HCT116 (cell line): ENCODE results near the gene TAPT1. TPM values are rescaled to one million over a fixed set of nuclear protein-coding genes. Genes with fewer than 3 reads are reported as not detected.

ENCODE experiments used
- ATAC-seq: fragments of 200-7000 bp; cut with Tn5 transposase; 2 replicates; pipeline ENCODE4 v1.9.1; 2020; ENCODE audit warnings: mild to moderate bottlenecking, moderate library complexity
- BruUV-seq: library from RNA; stranded (reverse); fragments of 400-500 nt; replicated peaks from 2 replicates; lab custom pipeline; 2021; lab: Mats Ljungman, UMichigan
- CTCF ChIA-PET: fragments of 300-600 bp; sonication (Branson Sonifier 250); formaldehyde crosslinking; loops from one replicate; lab custom pipeline; 2021; ENCODE audit warnings: antibody characterized with exemption; lab: Charles Lee
- POLR2A ChIA-PET: fragments of 300-600, 350-600 bp; sonication (Branson Sonifier 250); formaldehyde crosslinking; loops from one replicate; lab custom pipeline; 2021; ENCODE audit warnings: antibody characterized with exemption; lab: Charles Lee
- RAD21 ChIA-PET, 2 experiments: fragments of 300-600 bp; sonication (Branson Sonifier 250); formaldehyde crosslinking; loops; one replicate each; lab custom pipeline; 2023; ENCODE audit warnings: low total read pairs in 2 of 2; ENCODE audit not compliant: uncharacterized antibody in 2 of 2, unreplicated experiment in 2 of 2, low non-redundant PET in 1 of 2; lab: Charles Lee
- DNase-seq: peaks from one replicate; pipeline ENCODE4 v3.0.0-alpha.2; 2010; ENCODE audit warnings: low read depth, low spot score
- H2AFZ ChIP-seq: fragments of 200-600 bp; shearing (Covaris generic), sonication (generic); 2 replicates; pipeline ENCODE4 v1.6.1; 2017; ENCODE audit warnings: low read depth, mixed run types, mixed read lengths, antibody characterized with exemption, low read length; ENCODE audit not compliant: poor library complexity, severe bottlenecking
- H3K27ac ChIP-seq: 2 replicates; pipeline ENCODE4 v1.5.1; 2012; ENCODE audit warnings: low read depth, low read length
- H3K27me3 ChIP-seq: fragments of 200-600 bp; sonication (generic); 2 replicates; pipeline ENCODE4 v1.6.1; 2016; ENCODE audit warnings: mixed run types, low read length, mixed read lengths; ENCODE audit not compliant: insufficient read depth
- H3K36me3 ChIP-seq, 2 experiments: fragments of 200-500 bp in 1 of 2; fragments of 200-600 bp in 1 of 2; sonication (Bioruptor generic) in 1 of 2; sonication (generic) in 1 of 2; 2 replicates each; pipeline versions ENCODE4 v1.5.1 to v1.6.1; 2014 to 2016; ENCODE audit warnings: low read length in 2 of 2, inconsistent platforms in 1 of 2, mixed read lengths in 1 of 2, mixed run types in 1 of 2; ENCODE audit not compliant: insufficient read depth in 2 of 2, control insufficient read depth in 1 of 2
- H3K4me1 ChIP-seq, 2 experiments: fragments of 200-600 bp in 1 of 2; sonication (generic) in 1 of 2; 2 replicates each; pipeline versions ENCODE4 v1.5.1 to v1.6.1; 2012 to 2017; ENCODE audit warnings: low read length in 2 of 2, inconsistent platforms in 1 of 2, mild to moderate bottlenecking in 1 of 2, mixed read lengths in 1 of 2, mixed run types in 1 of 2, moderate library complexity in 1 of 2; ENCODE audit not compliant: insufficient read depth in 2 of 2, control insufficient read depth in 1 of 2
- H3K4me2 ChIP-seq: fragments of 200-600 bp; sonication (generic); 2 replicates; pipeline ENCODE4 v1.6.1; 2017; ENCODE audit warnings: mixed run types, low read length, mixed read lengths
- H3K4me3 ChIP-seq, 2 experiments: fragments of 200-600 bp in 1 of 2; sonication (generic) in 1 of 2; replicated peaks in 1 of 2; 2 replicates each; pipeline ENCODE4 v1.5.1; 2011 to 2016; ENCODE audit warnings: low read length in 2 of 2, control low read depth in 1 of 2, low read depth in 1 of 2, mild to moderate bottlenecking in 1 of 2, mixed read lengths in 1 of 2, mixed run types in 1 of 2
- H3K79me2 ChIP-seq: fragments of 200-600 bp; sonication (generic); 2 replicates; pipeline ENCODE4 v1.6.1; 2017; ENCODE audit warnings: mild to moderate bottlenecking, mixed run types, low read length, moderate library complexity, mixed read lengths; ENCODE audit not compliant: insufficient read depth
- H3K9ac ChIP-seq: fragments of 200-600 bp; sonication (generic); 2 replicates; pipeline ENCODE4 v1.6.1; 2016; ENCODE audit warnings: low read length, mixed read lengths
- H3K9me2 ChIP-seq: fragments of 200-600 bp; sonication (generic), shearing (Covaris generic); 2 replicates; pipeline ENCODE4 v1.6.1; 2017; ENCODE audit warnings: mixed run types, mild to moderate bottlenecking, moderate library complexity; ENCODE audit not compliant: insufficient read depth
- H3K9me3 ChIP-seq, 2 experiments: fragments of 200-500 bp in 1 of 2; fragments of 200-600 bp in 1 of 2; sonication (Bioruptor generic) in 1 of 2; sonication (generic) in 1 of 2; 2 replicates each; pipeline ENCODE4 v1.6.1; 2014 to 2017; ENCODE audit warnings: low read length in 2 of 2, mixed read lengths in 2 of 2, inconsistent platforms in 1 of 2, low read depth in 1 of 2, mild to moderate bottlenecking in 1 of 2, mixed run types in 1 of 2, moderate library complexity in 1 of 2; ENCODE audit not compliant: control insufficient read depth in 1 of 2, insufficient read depth in 1 of 2
- H4K20me1 ChIP-seq: fragments of 200-600 bp; sonication (generic), shearing (Covaris generic); 2 replicates; pipeline ENCODE4 v1.6.1; 2017; ENCODE audit warnings: mixed run types, mild to moderate bottlenecking, moderate library complexity; ENCODE audit not compliant: insufficient read depth
- CBX3 ChIP-seq: IDR thresholded peaks from 2 replicates; pipeline ENCODE4 v1.6.1; 2012; ENCODE audit warnings: low read depth
- EGR1 ChIP-seq: IDR thresholded peaks from 2 replicates; pipeline ENCODE4 v1.6.1; 2012; ENCODE audit warnings: low read depth
- EZH2 ChIP-seq: fragments of 200-600 bp; sonication (generic); IDR thresholded peaks from 2 replicates; pipeline ENCODE4 v1.6.1; 2017; ENCODE audit warnings: antibody characterized with exemption, mixed run types
- EZH2phosphoT487 ChIP-seq: fragments of 200-600 bp; IDR thresholded peaks from 2 replicates; pipeline ENCODE4 v1.6.1; 2018; ENCODE audit warnings: antibody characterized with exemption, borderline replicate concordance
- FOSL1 ChIP-seq: IDR thresholded peaks from 2 replicates; pipeline ENCODE4 v1.6.1; 2012; ENCODE audit warnings: low read depth
- JUND ChIP-seq: IDR thresholded peaks from 2 replicates; pipeline ENCODE4 v1.6.1; 2012
- POLR2A ChIP-seq: IDR thresholded peaks from 2 replicates; pipeline ENCODE4 v1.7.0; 2011; ENCODE audit warnings: borderline replicate concordance; ENCODE audit not compliant: insufficient read depth, insufficient read length; ENCODE audit errors: extremely low read depth
- RAD21 ChIP-seq: IDR thresholded peaks from 2 replicates; pipeline ENCODE4 v1.6.1; 2012; ENCODE audit warnings: low read depth, mild to moderate bottlenecking
- SIN3A ChIP-seq: IDR thresholded peaks from 2 replicates; pipeline ENCODE4 v1.6.1; 2012; ENCODE audit warnings: low read depth
- YY1 ChIP-seq: IDR thresholded peaks from 2 replicates; pipeline ENCODE4 v1.6.1; 2011; ENCODE audit warnings: low read length, low read depth, moderate library complexity, mild to moderate bottlenecking; ENCODE audit not compliant: insufficient replicate concordance; ENCODE audit errors: extremely low read depth
- ZFX ChIP-seq: fragments of 450-650 bp; IDR thresholded peaks from 2 replicates; pipeline ENCODE4 v1.6.1; 2017
- ZNF274 ChIP-seq: fragments of 200-500 bp; sonication (Bioruptor generic); IDR thresholded peaks from 2 replicates; pipeline ENCODE4 v1.6.1; 2014; ENCODE audit warnings: mild to moderate bottlenecking, low read depth, low read length, inconsistent platforms
- intact Hi-C: fragments of 100-400 bp; cut with micrococcal nuclease; formaldehyde crosslinking; loops from 2 replicates; pipeline ENCODE4 v1.10.0; 2022
- total RNA-seq: library from RNA; stranded (reverse); gene quantifications from one replicate; pipeline ENCODE4 v1.2.1, GENCODE V29; 2021; ENCODE audit not compliant: unreplicated experiment
- TF ChIP-seq, protein P1 (sequence below): IDR thresholded peaks from 2 replicates; pipeline ENCODE4 v1.6.1; 2011; ENCODE audit warnings: mild to moderate bottlenecking, low read length, moderate library complexity; ENCODE audit not compliant: insufficient replicate concordance; ENCODE audit errors: extremely low read depth
- TF ChIP-seq, protein P2 (sequence below), 3 experiments: fragments of 200-600 bp in 1 of 3; sonication (generic) in 1 of 3; IDR thresholded peaks in 2 of 3; conservative IDR thresholded peaks in 1 of 3; 2 replicates each; pipeline ENCODE4 v1.5.1; 2012 to 2017; ENCODE audit warnings: low read depth in 2 of 3, low read length in 2 of 3, antibody characterized with exemption in 1 of 3, borderline replicate concordance in 1 of 3, control low read depth in 1 of 3, mild to moderate bottlenecking in 1 of 3, mixed read lengths in 1 of 3, mixed run types in 1 of 3, moderate library complexity in 1 of 3; ENCODE audit not compliant: insufficient read depth in 1 of 3
- TF ChIP-seq, protein P3 (sequence below): IDR thresholded peaks from 2 replicates; pipeline ENCODE4 v1.6.1; 2012
- TF ChIP-seq, protein P4 (sequence below): IDR thresholded peaks from 2 replicates; pipeline ENCODE4 v1.6.1; 2012; ENCODE audit warnings: low read depth

TAPT1 gene
- total RNA-seq, 1 experiment from 2014 or later: 11.7 TPM

DNA sequence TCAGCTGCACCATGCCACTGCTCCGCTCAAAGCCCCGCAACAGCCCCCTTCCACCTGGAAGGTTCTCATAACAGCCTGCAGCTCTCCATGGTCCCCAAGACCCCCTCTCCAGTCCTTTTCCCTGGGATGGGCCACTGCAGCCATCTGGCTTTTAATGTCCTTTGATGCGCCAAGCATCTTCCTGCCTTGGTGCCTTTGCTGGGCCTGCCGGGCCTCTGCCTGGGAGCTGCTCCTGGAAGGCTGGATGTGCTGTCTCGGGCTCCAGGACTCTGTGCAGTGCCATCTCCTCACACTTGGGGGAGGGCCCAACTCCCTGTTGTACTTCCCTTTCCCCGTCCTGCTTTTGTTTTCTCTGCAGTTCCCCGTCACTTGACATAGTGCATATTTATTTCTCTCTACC, 60.3 kb downstream of the TAPT1 start:
- Histone ChIP-seq H3K27ac (no peak overlapping the region), H3K27me3 (no peaks in the 10 kb centered on the region), H3K9ac (no peak overlapping the region), H3K79me2 (no peaks in the 10 kb centered on the region), H2AFZ (no peak overlapping the region), H3K4me1 (no peaks in the 10 kb centered on the region), H3K36me3 (no peaks in the 10 kb centered on the region), H4K20me1 (no peaks in the 10 kb centered on the region), H3K9me2 (no peaks in the 10 kb centered on the region), H3K4me2 (no peak overlapping the region), H3K9me3 (no peaks in the 10 kb centered on the region), H3K4me3 (no peak overlapping the region)
- RAD21 ChIA-PET: no interaction called here
- no peak for DNase-seq
- intact Hi-C loops: no loop called here
- TF ChIP-seq SIN3A: no peak
- no peak for TF ChIP-seq CBX3
- TF ChIP-seq ZFX: no peak
- no peak for TF ChIP-seq EGR1
- TF ChIP-seq FOSL1: no peak
- no peak for TF ChIP-seq EZH2
- no peak for TF ChIP-seq ZNF274
- TF ChIP-seq, protein P1, sequence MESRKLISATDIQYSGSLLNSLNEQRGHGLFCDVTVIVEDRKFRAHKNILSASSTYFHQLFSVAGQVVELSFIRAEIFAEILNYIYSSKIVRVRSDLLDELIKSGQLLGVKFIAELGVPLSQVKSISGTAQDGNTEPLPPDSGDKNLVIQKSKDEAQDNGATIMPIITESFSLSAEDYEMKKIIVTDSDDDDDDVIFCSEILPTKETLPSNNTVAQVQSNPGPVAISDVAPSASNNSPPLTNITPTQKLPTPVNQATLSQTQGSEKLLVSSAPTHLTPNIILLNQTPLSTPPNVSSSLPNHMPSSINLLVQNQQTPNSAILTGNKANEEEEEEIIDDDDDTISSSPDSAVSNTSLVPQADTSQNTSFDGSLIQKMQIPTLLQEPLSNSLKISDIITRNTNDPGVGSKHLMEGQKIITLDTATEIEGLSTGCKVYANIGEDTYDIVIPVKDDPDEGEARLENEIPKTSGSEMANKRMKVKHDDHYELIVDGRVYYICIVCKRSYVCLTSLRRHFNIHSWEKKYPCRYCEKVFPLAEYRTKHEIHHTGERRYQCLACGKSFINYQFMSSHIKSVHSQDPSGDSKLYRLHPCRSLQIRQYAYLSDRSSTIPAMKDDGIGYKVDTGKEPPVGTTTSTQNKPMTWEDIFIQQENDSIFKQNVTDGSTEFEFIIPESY: no peak
- no peak for TF ChIP-seq JUND
- no peak for TF ChIP-seq RAD21
- TF ChIP-seq POLR2A: no peak
- TF ChIP-seq, protein P2, sequence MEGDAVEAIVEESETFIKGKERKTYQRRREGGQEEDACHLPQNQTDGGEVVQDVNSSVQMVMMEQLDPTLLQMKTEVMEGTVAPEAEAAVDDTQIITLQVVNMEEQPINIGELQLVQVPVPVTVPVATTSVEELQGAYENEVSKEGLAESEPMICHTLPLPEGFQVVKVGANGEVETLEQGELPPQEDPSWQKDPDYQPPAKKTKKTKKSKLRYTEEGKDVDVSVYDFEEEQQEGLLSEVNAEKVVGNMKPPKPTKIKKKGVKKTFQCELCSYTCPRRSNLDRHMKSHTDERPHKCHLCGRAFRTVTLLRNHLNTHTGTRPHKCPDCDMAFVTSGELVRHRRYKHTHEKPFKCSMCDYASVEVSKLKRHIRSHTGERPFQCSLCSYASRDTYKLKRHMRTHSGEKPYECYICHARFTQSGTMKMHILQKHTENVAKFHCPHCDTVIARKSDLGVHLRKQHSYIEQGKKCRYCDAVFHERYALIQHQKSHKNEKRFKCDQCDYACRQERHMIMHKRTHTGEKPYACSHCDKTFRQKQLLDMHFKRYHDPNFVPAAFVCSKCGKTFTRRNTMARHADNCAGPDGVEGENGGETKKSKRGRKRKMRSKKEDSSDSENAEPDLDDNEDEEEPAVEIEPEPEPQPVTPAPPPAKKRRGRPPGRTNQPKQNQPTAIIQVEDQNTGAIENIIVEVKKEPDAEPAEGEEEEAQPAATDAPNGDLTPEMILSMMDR (IDR thresholded peaks at IDR 0.05 in 2 of 3, conservative IDR thresholded peaks at IDR 0.05 in 1 of 3; ENCODE audit: borderline replicate concordance in 1 of 3, insufficient read depth in 1 of 3, low read depth in 2 of 3, low read length in 2 of 3): no peak
- no peak for TF ChIP-seq YY1
- TF ChIP-seq, protein P3, sequence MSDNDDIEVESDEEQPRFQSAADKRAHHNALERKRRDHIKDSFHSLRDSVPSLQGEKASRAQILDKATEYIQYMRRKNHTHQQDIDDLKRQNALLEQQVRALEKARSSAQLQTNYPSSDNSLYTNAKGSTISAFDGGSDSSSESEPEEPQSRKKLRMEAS: no peak
- TF ChIP-seq EZH2phosphoT487: no peak
- TF ChIP-seq, protein P4, sequence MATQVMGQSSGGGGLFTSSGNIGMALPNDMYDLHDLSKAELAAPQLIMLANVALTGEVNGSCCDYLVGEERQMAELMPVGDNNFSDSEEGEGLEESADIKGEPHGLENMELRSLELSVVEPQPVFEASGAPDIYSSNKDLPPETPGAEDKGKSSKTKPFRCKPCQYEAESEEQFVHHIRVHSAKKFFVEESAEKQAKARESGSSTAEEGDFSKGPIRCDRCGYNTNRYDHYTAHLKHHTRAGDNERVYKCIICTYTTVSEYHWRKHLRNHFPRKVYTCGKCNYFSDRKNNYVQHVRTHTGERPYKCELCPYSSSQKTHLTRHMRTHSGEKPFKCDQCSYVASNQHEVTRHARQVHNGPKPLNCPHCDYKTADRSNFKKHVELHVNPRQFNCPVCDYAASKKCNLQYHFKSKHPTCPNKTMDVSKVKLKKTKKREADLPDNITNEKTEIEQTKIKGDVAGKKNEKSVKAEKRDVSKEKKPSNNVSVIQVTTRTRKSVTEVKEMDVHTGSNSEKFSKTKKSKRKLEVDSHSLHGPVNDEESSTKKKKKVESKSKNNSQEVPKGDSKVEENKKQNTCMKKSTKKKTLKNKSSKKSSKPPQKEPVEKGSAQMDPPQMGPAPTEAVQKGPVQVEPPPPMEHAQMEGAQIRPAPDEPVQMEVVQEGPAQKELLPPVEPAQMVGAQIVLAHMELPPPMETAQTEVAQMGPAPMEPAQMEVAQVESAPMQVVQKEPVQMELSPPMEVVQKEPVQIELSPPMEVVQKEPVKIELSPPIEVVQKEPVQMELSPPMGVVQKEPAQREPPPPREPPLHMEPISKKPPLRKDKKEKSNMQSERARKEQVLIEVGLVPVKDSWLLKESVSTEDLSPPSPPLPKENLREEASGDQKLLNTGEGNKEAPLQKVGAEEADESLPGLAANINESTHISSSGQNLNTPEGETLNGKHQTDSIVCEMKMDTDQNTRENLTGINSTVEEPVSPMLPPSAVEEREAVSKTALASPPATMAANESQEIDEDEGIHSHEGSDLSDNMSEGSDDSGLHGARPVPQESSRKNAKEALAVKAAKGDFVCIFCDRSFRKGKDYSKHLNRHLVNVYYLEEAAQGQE: no peak
- no TSS peak for BruUV-seq
- CTCF ChIA-PET: no interaction called here
- no peak for ATAC-seq
- POLR2A ChIA-PET: no interaction called here
